ENCODE data around the gene PRDX3.

DNA sequence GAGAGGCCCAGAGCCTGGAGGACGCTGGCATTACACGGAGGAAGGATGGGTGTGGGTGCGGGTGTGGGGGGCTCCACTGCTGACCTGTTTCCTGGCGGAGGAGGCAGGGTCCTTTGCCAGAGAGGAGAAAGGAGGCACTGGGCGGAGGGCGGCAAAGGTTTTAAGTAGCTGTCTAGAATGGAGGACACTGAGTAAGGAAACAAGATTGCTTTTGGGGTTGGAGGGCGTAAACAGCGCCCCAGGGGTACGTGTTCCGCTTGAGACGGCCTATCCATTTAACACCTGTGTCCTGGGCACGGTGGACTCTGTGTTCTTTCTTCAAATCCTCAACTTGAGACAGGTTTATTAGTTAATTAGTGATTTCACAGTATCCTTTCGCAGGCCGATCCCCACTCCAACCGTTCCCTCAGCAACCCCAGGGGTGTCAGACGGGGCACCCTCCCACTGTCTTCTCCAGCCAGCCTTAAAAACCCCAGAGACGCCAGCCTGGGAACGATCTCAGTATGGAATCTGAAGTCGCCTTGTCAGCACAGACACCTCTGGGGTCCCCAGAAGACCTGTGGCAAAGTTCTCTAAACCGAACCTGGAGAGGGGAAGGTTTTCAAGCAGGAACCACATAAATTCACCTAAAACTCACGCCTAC is 37.9 kb downstream of the PRDX3 start:
- TF ChIP-seq, protein P1, sequence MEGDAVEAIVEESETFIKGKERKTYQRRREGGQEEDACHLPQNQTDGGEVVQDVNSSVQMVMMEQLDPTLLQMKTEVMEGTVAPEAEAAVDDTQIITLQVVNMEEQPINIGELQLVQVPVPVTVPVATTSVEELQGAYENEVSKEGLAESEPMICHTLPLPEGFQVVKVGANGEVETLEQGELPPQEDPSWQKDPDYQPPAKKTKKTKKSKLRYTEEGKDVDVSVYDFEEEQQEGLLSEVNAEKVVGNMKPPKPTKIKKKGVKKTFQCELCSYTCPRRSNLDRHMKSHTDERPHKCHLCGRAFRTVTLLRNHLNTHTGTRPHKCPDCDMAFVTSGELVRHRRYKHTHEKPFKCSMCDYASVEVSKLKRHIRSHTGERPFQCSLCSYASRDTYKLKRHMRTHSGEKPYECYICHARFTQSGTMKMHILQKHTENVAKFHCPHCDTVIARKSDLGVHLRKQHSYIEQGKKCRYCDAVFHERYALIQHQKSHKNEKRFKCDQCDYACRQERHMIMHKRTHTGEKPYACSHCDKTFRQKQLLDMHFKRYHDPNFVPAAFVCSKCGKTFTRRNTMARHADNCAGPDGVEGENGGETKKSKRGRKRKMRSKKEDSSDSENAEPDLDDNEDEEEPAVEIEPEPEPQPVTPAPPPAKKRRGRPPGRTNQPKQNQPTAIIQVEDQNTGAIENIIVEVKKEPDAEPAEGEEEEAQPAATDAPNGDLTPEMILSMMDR (conservative IDR thresholded peaks at IDR 0.05; ENCODE audit: low read depth, low read length), result no peak
- TF ChIP-seq EZH2 (IDR thresholded peaks at IDR 0.05; ENCODE audit: borderline replicate concordance, low read depth, low read length, poor library complexity, severe bottlenecking), result no peak

All from A673 (cell line).